Measurements from ENCODE around the gene ADARB2.

DNA sequence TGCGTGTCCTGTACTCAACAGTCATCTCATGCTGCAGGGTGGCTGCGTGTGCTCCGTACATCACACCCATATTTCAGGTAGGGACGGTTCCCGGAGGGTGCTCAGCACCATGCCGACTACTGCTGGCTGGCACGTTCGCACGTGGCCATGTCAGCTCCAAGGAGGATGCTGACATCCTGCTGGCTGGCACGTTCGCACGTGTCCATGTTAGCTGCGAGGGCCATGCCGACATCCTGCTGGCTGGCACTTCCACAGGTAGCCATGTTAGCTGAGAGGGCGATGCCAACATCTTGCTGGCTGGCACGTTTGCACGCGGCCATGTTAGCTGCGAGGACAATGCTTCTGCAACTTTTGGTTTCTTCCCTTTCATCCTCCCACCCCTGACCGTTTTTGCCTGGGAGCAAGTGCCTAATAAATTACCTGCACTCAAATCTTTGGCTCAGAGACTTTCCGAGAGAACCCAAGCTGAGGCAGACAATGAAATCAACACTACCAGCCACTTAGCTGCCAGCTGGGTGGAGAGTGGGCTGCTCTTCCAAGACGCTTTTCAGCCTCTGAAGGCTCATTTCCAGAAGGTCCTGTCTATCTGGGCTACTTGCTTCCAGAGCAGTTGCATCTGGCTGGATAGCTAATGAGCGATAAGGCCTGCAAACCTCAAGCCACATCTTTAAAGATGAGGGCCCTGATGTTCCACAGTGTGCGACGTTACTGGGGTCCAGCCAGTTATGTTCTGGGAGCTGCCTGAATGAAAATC is 576.6 kb downstream of the ADARB2 start:
- TF ChIP-seq, protein P1, sequence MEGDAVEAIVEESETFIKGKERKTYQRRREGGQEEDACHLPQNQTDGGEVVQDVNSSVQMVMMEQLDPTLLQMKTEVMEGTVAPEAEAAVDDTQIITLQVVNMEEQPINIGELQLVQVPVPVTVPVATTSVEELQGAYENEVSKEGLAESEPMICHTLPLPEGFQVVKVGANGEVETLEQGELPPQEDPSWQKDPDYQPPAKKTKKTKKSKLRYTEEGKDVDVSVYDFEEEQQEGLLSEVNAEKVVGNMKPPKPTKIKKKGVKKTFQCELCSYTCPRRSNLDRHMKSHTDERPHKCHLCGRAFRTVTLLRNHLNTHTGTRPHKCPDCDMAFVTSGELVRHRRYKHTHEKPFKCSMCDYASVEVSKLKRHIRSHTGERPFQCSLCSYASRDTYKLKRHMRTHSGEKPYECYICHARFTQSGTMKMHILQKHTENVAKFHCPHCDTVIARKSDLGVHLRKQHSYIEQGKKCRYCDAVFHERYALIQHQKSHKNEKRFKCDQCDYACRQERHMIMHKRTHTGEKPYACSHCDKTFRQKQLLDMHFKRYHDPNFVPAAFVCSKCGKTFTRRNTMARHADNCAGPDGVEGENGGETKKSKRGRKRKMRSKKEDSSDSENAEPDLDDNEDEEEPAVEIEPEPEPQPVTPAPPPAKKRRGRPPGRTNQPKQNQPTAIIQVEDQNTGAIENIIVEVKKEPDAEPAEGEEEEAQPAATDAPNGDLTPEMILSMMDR (IDR thresholded peaks at IDR 0.05), result no peak
- no peak for TF ChIP-seq POLR2A (IDR thresholded peaks at IDR 0.05)
